Hindlimb muscle (tissue), 1 donor: Measurements from ENCODE around the gene HOXC13. TPM values are rescaled to one million over a fixed set of nuclear protein-coding genes. Genes with fewer than 3 reads are reported as not detected.

ENCODE experiments used
- DNase-seq: peaks from one replicate; pipeline ENCODE4 v3.0.0-alpha.2; 2013
- polyA plus RNA-seq: library from polyadenylated mRNA; unstranded; fragments of 120-200 nt; gene quantifications from one replicate; pipeline ENCODE4 v1.2.1, GENCODE V29; 2013; ENCODE audit not compliant: insufficient read length

The HOXC13 gene
- polyA plus RNA-seq, 1 donor, result 0.10 TPM

DNA sequence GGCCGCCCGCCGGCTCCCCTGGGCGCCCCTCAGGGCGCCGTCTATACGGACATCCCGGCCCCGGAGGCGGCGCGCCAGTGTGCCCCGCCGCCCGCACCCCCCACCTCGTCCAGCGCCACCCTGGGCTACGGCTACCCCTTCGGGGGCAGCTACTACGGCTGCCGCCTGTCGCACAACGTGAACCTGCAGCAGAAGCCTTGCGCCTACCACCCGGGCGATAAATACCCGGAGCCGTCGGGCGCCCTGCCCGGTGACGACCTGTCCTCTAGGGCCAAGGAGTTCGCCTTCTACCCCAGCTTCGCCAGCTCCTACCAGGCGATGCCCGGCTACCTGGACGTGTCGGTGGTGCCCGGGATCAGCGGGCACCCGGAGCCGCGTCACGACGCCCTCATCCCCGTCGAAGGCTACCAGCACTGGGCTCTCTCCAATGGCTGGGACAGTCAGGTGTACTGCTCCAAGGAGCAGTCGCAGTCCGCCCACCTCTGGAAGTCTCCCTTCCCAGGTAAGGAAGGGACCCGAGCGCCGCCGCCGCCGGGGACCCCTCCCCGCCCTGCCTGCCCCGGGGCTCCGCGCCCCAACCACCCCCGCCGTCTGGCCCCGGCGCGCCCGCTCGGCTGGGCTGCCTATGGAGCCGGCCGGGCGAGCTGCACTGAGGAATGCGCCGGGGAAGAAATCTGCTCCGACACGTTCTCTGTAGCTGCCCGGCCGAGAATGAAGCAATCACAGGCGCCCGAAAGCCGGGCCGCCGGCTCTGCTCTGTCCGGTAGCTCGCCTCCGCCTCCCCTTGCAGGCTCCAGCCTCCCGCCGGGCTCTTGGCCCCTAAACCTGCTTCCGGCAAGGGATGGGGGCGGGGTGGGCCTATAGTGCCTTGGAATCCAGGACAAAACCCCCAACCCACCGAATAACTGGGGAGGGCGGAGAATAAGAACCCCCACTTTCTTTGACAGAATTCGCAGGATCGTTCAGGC, 794 bp downstream of the HOXC13 start:
- no peak for DNase-seq

DNA sequence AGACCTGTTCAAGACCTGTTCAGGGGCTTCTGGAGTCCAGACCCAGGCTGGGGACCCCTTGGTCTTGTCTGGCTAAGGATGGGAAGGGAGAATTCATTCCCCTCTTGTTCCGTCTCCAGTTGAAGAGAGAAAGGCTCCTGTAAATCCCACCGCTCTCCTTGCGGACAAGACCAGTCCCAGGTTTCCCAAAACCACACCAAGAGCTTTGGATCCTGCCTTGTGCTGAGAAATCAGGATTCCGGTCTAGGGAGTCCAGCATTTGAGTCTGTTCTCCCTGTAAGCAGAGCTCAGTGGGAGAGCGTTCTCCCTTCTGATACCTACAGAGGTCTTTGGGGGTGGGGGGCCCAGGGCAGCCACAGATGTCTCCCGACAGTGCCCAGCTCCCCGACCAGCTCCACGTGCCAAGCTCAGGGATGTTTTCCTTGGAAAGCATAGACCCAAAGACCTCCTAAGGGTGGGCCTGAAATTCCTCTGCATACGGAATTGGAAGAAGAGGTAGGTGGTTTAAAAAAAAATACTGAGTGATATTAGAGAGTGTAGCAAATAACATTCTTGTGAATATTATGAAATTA, 1.9 kb downstream of the HOXC13 start:
- no peak for DNase-seq

DNA sequence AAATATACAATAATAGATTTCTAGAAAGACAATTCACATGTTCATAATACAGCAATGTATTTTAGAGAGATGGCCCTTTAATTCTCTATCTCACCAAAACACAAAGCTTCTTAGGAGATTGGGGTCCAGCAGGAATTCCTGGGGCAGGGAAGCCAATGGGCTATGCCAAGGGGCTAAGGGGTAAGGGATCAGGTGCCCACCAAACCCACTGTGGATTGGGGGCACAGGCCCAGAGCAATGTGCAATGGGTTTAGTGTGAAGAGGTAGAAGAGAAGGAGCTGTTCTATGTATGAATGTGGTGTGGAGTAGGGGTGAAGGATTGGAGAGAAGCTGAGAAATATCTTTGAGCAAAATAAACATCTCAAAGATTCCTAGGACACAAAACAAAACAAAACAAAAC, 2.6 kb downstream of the HOXC13 start:
- DNase-seq, result no peak

DNA sequence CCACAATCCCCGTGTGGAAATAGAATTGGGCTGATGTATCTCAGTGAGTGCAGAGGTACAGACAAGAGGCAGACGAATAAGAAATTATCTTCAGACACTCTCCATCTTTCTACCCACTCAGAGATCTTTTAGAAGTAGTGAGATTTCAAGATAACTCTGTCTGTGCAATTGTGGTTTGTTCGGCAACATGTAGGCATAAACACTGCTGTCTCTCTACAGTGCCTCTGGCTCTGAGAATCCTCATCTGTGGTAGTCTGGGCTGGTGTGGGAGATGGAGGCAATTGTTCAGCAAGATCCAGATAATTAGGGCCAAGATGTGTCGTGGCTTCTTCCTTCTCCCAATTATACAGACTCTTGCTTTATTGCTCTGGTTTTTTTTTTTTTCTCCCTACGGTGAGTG, 3.1 kb downstream of the HOXC13 start:
- no peak for DNase-seq

DNA sequence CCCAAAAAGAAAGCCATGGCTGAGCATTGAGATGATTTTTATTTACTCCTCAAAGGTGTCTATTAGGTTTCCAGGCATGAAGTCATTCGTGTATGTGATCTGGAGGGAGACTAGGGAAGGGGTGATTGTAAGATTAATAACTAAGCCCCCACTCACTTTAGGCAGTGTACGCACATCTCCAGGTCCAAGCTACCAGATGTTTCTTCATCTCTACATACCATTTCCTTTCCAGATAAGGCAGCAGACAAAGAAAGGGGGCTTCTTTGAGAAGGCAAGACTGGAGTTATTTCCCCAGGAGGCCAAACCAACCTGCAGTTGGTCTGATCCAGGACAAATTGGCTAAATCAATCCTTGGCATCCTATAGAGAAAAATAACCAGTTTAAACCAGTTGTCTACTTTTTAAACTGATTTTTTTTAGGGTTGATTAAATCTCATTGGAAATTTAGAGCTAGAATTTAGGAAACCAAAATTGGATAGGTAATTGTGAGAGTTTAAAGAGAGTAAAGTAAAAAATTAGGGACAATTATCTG, 3.9 kb downstream of the HOXC13 start:
- no peak for DNase-seq

DNA sequence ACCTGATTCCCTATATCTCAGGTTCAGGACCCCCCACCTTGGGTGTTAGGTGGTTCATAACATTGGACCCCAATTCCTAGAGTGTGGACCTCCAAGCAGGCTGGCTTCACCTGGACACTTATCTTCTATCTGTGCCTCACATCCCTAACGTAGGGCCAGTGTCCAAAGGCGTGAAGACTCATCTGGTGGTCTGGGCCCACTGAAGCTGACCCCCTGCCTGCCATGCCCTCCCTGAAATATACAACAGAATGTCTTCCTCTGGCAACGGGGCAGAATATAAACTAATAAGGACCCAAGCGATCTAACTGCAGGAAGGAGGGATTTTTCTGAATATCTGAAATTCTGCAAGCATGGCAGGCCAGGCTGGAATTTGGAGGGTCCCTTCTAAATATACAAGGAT, 5.6 kb downstream of the HOXC13 start:
- no peak for DNase-seq

DNA sequence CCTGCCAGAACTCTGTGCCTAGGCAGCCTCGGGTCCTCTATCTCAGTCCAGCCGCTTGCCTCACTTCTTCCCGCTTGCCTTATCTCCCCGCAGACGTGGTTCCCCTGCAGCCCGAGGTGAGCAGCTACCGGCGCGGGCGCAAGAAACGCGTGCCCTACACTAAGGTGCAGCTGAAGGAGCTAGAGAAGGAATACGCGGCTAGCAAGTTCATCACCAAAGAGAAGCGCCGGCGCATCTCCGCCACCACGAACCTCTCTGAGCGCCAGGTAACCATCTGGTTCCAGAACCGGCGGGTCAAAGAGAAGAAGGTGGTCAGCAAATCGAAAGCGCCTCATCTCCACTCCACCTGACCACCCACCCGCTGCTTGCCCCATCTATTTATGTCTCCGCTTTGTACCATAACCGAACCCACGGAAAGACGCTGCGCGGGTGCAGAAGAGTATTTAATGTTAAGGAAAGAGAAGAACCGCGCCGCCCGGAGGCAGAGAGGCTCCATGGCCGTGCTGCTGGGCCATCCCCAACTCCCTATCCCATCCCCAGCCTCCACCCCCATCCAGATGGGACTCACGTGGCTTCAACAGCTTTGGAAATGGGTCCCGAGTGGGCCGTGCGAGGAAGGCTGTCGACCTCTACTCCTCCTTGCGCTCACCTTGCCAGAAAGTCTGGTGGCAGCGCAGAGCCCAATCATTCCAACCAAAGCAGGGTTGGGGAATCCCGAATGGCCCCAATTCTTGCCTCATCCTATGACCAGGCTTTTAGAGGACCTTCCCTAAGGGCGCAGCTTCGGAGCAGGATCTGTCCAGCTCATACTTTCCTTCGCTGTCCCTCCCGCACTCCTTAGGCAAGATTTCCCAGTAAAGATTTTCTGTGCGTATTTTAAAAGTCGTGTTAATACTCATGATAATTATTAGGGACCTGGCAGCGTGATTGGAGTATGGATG, 6.5 kb downstream of the HOXC13 start:
- DNase-seq, result no peak

DNA sequence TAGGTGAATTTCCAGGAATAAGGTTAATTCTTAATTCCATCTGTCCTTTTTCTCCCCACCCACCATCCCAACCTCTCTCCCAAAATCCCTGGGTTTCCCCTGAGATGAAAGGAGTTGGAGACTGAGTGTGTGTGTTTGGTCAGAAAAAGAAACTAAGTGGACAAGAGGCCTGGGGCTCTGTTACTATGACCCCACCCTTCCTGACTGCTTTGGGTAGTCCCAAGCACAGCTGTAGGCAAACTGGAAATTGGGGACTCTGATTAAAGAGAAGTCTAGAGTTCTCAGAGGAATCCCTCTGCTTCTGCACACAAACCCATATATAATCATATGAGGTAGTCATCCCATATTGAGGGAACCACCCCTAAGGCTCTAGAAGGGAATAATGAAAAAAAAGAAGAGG, 9.1 kb downstream of the HOXC13 start:
- no peak for DNase-seq

DNA sequence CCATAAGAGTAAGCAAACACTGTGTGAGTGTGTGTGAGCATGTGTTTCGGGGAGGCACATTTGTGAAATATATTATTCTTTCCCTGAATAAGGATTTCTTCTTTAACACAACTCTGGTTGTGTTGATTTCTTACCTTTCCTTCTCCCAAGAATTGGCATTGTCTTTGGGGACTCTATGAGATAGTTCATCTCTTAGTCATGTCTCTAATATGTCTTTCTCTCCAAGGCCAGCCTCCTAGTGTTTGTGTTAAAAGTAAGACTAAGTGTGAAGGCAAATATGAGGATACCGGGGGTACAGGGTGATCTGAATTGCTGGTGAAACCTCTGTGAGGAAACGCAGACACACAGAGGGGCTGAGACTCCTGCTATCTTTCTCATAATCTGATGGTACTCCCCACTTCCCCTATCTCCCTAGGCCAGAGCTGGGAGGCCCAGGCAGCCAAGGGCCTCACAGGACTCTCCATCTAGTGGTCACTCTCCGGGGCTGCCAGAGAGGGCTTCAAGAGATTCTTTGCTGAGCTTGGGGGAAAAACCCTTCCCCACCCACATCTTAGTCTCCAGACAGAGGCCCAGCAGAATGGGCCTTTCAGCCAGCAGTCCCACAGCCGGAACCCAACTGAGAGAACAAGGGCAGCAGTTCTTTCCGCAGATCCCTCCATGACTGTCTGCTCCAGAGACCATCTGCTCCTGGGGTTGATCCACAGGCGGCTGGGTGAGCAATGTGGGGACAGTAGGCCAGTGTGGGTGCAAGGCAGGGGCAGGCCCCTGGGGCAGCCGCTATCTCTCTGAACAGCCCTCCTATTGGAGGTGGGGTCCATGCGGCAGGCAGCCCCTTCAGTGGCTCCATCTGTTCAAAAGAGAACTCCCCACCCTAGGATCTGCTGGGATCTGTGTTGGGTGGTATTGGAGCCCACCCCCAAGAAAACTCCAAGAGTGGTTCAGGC, 10.3 kb downstream of the HOXC13 start:
- DNase-seq, result no peak

DNA sequence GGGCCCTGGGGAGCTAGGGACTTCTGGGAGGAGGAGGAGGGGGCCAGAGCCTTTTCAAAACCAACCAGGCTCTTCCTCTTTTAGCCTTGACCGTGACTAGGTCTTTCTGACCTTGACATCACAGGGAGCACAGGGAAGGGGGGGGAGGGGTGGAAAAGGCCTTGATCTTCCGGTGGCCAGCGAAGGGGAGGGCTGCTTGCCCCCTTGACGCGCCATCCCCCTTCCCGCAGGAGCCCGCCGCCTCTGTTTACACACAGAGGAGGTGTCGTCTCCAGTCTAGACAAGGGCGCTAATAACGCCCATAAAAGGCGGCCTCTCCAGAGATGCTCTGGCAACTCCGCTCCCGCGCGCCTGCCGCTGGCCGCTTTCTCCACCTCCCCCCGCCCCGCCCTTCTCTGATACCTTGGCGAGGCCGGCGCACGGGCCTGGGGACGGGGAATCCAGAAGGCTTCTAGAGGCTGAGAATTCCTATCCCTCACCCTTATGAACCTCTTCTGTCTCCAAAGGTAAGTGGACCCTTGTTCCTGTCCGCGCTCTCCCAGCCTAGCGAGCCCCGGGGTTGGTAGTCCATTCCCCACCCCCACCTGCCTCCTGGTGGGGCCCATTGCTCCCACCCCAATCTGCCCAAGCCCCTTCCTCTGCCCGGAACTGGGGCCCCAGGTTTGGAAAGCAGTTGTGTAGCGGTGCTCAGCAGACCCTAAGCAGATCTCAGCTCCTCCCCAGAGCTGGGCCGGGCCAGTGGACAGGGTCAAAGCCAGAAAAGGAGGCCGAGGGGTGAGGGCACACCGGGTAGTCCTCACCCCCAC, 11.2 kb downstream of the HOXC13 start:
- DNase-seq, result no peak

DNA sequence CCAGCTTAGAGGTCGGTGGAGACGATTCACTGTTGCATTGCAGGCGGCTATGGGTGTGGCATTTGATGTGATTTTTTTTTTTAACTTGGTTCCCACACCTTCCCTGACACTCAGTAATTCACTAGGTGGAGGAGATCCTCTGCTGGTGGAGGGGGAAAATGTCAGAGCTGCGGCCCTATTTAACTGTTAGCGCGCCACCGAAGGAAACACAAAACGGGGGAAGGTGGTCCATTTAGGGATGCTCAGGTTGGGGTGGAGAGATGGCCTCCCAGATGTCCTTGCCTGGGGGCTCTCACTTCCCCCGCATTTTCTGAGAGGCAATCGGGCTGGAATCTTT, 11.8 kb downstream of the HOXC13 start:
- no peak for DNase-seq

DNA sequence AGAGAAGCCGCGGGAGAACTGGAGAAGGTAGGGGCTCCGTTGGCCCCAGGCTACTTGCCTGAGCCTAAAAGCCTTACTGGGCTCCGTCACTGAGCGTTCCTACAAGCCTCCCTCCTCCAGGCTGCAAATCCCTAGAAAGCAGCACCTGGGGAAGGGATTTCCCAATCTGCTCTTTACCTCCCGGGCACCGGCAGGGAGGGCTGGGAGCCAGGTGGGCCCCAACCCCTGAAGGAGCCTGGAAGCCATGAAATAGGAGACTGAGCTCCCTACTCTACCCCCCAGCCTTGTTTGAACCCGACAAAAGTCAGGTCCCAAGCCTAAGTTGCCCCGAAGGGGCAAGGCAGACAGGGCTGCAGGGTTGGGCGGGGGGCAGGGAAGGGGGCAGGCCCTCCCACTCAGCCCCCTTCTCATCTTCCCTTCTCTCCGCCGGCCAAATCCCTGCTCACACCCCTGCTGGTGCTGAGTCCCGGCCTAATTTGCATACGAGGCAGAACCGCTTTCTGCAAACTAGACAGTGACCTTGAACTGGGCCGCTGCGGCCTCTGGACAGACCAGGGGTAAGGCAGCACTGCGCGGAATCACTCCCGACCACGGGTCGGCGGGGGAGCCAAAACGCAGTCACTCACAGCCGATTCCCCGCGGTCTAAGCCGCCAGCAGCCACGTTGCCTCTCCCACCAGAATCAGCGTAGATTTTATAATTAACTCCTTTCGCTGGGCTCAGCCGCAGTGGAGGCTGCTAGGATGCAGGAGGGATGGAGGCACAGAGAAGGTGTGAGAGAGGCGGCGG, 12.4 kb downstream of the HOXC13 start:
- DNase-seq, result no peak

DNA sequence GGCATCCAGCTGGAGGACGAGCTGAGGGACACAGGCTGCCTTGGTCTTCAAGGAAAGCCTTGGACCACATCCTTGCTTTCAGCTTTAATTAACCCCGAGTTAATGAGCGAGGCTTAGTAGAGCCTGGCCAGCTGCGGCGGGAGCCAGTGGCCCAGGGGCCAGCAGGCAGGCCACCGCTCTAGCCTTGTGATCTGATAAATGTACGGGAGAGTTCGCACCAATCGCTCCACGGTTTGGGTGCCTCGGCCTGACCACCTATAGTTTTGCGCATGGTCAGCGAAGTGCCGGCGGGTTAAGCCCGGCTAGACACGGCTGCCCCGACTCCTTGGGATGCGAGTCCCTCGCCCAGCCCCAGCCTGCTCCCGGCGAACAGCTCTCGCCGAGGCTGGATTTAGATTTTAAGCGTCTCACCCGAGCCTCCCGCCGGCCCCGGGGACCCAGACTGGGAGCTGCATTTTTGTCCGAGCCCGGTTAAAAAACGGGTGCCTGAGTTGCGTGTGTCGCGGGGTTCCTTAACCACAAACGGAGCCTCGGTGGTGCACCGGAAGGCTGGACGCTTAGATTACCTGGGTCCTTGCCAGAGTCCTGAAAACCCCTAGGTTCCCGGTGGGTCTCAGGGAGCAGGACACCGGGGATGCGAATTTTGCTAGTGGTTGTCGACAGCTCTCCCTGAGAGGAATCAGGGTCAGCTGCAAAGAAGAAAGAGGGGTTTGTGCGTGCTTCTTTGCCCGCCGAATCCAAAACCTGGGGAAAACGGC, 13.1 kb downstream of the HOXC13 start:
- DNase-seq, result no peak

DNA sequence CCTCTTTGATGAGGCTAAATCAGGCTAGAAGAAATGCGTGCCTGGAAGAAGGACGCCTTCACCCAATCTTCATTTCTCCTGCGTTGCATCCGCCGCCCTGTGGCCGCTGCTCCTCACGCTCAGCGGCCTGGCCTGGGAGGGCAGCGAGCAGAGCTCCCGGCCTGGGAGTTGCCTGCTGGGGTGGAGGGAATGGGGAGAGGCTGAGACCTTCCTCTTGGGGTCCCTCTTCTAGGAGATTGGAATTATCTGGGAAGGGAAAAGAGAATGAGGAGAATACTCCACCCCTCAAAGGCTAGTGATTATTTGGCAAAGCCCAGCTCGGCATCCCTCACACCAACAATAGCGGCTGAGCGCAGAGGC, 13.7 kb downstream of the HOXC13 start:
- no peak for DNase-seq

DNA sequence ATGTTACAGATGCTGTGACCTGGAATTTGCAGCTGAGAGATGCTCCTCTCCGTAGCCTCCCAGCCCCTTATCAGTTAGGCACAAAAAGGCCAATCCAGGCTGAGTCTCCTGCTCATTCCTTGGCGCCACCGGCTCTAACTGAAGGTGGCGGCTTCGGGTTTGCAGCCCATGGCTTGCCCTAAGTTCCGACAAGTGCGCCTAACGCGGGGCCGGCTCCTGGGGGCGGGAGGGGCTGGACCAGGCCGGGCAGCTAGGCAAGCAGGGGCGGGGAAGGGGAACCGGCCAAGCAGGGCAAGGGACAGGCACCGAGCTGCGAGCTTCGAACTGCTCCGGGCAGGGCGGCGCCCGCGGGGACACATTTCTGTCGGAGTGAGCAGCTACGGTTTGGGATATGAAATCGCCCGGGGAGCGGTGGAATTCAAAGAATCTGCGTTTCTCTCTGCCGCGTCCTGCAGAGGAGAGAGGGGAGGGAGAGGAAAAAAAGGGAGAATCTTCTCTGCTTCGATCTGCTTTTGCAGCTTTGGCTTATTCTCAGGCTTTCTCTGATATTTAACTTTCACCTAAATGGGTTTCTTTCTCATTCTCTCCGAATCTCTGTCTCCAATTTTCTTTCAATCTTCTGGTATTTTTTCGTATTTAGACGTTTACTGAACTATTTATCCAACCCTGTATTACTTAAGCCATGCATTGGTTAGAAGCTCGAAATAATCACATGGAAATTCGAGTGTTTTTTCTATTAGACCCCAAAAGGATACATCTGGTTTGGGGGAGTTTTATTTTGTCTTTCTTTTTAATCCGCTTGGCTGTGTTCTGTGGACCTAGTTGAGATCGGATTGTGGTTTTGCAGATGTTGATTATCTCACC, 14.5 kb downstream of the HOXC13 start:
- DNase-seq, result no peak

DNA sequence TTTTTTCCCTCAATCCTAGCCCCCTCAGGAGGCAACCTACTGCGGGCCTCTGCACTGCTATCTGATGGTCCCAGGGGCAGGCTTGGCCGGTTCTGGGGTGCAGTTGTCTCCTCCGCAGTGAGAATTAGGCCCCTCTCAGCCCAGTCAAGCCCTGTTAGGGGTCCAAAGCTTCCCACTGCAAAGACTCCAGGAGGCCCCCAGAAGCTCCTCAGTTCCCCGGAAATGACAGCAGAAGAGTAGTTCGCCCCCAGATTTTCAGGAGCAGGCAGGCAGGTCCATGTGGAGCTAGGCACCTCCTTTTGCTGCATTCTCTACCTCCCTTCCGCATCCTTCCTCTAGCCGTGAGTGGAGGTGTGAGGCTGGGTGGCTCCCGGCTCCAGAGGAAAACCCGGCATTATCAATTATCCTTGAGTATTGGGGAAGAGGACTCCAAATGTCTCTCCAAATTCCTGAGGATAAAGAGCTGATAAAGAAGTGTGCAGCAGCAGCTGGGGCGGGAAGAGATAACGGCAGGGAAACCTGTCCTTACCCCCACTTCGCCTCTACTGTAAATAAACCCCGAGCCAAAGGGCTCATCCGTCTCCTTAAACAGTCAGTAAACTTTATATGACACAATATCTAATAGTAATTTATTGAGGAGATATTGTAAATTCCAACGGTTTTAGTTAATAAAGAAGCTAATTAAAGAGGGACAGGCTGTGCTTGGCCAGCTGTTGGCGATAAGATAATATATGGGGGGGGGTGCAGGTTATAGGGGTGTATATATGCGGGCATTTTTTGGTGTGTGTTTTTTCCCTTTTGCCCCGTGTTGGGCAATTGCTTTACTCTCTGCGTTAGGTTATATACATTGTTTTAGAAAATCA, 15.4 kb downstream of the HOXC13 start:
- no peak for DNase-seq

DNA sequence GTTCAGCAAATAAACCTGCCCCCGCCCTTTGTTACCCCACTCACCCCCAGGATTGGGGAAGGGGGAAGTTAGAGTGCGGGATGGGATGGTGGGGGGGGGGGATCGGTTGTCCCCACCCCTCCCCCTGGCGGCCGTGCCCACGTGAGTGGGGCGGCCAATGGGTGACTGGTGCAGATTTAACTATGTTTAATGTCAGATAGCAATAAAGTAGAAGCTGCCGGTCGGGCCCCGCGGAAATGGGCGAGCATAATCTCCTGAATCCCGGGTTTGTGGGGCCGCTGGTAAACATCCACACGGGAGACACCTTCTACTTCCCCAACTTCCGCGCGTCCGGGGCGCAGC, 16.0 kb downstream of the HOXC13 start, which contains the start of gene HOXC12:
TSS of gene HOXC12 (plus strand) at position 210 of the 342 bp plus-strand sequence. CDS start at position 237, 27 bp downstream.
- no peak for DNase-seq
